ENCODE measurements around the gene LRRC7.

GRCh38 chr1:69827732-69828131 lies 260.0 kb downstream of the LRRC7 start:
- TF ChIP-seq CTCF (IDR thresholded peaks at IDR 0.05; ENCODE audit: low read length) (no peak), EZH2 (IDR thresholded peaks at IDR 0.05; ENCODE audit: borderline replicate concordance, low read length) (no peak)
